ENCODE data around the gene LTA4H. TPM values are rescaled to one million over a fixed set of nuclear protein-coding genes. Genes with fewer than 3 reads are reported as not detected.

LTA4H gene
- total RNA-seq, 1 donor from 2014 or later = 87.8 TPM

DNA sequence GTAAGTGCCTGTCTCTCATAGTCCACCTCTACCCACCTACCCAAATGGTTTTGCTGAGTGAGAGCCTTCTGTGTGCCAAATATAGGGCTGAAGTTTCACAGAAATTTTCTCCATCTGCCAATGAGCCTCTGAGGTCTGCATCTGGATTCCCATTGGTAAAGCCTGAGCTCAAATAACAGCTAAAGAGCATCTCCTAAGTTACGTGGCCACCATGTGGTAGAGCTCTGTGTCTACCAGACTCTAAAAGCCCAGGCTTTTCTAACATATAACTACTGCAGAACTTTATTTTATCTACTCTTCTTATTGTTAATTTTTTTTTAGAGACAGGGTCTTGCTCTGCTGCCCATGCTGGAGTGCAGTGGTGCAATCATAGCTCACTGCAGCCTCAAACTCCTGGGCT is 76.3 kb downstream of the LTA4H start:
- no peak for DNase-seq (ENCODE audit: low read depth, low spot score)

DNA sequence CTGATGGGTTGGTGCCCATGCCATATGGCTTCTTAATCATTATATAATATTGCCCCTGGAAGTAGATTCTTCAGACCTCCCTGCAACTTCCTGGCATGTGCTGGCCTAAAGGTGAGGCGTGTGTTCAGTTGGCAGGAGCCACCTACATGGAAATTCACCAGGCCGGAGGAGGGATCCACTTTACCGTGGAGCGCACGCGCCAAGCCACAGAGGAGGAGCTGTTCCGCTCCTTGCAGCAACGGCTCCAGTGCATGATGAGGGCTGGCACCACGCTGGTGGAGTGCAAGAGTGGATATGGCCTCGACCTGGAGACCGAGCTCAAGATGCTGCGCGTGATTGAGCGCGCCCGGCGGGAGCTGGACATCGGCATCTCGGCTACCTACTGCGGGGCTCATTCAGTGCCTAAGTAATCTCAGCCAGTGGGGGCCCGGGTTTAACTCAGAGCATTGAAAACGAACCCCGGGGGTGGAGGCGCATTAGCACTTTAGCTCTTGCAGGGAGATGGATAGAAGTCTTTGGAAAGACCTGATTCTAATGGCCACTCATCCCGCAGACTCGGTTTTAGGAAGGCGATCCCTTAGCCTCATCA is 78.7 kb downstream of the LTA4H start:
- no peak for DNase-seq (ENCODE audit: low read depth, low spot score)

DNA sequence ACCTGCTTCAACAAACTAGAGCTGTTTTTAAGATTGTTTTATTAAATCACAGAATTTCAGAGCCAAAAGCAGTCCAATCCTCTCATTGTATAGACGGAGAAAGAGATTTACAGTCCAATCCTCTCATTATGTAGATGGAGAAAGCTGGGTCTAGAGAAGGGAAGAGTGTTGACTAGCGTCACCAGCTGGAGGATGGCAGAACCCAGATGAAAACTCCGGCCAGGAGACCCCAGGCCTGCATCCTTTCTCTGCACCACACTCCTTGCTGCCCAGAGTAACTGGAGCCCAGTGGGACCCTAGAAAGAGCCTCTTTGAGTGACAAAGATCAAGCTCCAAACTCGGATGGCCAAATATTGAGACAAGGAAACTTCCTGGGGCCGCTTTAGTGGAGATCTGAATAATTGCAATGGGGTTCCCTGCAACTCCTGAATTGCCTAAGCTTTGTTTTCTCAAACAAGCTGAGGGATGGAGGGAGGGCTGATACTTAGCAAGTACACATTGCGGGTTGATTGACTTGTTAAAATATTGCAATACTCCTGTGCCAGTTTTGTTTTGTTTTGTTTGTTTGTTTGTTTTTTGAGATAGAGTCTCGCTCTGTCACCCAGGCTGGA is 79.7 kb downstream of the LTA4H start:
- DNase-seq (ENCODE audit: low read depth, low spot score) = no peak

DNA sequence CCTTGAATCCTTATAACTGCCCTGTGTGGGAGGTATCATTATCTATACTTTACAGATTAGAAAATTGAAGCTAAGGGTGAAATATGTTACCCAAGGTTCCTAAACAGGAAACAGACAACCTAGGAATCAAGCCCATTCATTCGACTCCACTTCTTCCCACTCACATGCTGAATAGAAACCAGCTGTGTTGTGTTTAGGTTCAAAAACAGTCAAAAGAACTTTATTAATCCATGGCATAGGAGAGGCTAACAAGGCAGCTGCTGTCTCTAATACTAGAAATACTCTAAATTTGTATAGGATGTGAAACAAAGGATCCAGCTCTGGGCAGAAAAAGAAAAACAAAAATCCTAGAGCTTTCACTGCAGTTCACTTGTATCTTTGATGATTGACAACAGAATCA is 82.4 kb downstream of the LTA4H start:
- DNase-seq (ENCODE audit: low read depth, low spot score) = no peak

GRCh38 chr12:95951515-95951914 is 83.9 kb downstream of the LTA4H start:
- DNase-seq (ENCODE audit: low read depth, low spot score) = no peak

Other genes with a start within 250 kb of the LTA4H start
- 122 and 310 TPM in 2 replicates for gene NTN4, start 244.8 kb downstream of the LTA4H start, total RNA-seq
- gene SNRPF, start 176.6 kb downstream of the LTA4H start, total RNA-seq = 33.6 and 40.9 TPM in 2 replicates
- gene CCDC38, start 93.0 kb downstream of the LTA4H start, total RNA-seq = not detected in 2 replicates
- gene AMDHD1, start 92.3 kb downstream of the LTA4H start, total RNA-seq = under 0.01 and 0.07 TPM in 2 replicates
- 0.07 and 0.11 TPM in 2 replicates for gene HAL, start 39.2 kb downstream of the LTA4H start, total RNA-seq
- 22.0 and 31.9 TPM in 2 replicates for gene ELK3, start 158.8 kb upstream of the LTA4H start, total RNA-seq

All from pulmonary artery endothelial cell (primary cell).